GM13976 (cell line): ENCODE results near the gene ANKH.

ENCODE experiments used
- DNase-seq: peaks from one replicate; pipeline ENCODE4 v3.0.0; 2012; ENCODE audit warnings: low spot score
- in situ Hi-C: fragments of 300-500 bp; cut with MboI; formaldehyde crosslinking; loops from one replicate; pipeline ENCODE4 v1.12.0; 2022; ENCODE audit warnings: low sequenced_read_pairs, mixed read lengths, inconsistent platforms; ENCODE audit not compliant: unreplicated experiment
- TF ChIP-seq, protein P1 (sequence below): IDR thresholded peaks from 2 replicates; pipeline ENCODE4 v1.5.1; 2012; ENCODE audit warnings: borderline replicate concordance, mild to moderate bottlenecking; ENCODE audit not compliant: insufficient read depth; ENCODE audit errors: extremely low read depth, missing control alignments, control extremely low read depth

Gene ANKH

DNA sequence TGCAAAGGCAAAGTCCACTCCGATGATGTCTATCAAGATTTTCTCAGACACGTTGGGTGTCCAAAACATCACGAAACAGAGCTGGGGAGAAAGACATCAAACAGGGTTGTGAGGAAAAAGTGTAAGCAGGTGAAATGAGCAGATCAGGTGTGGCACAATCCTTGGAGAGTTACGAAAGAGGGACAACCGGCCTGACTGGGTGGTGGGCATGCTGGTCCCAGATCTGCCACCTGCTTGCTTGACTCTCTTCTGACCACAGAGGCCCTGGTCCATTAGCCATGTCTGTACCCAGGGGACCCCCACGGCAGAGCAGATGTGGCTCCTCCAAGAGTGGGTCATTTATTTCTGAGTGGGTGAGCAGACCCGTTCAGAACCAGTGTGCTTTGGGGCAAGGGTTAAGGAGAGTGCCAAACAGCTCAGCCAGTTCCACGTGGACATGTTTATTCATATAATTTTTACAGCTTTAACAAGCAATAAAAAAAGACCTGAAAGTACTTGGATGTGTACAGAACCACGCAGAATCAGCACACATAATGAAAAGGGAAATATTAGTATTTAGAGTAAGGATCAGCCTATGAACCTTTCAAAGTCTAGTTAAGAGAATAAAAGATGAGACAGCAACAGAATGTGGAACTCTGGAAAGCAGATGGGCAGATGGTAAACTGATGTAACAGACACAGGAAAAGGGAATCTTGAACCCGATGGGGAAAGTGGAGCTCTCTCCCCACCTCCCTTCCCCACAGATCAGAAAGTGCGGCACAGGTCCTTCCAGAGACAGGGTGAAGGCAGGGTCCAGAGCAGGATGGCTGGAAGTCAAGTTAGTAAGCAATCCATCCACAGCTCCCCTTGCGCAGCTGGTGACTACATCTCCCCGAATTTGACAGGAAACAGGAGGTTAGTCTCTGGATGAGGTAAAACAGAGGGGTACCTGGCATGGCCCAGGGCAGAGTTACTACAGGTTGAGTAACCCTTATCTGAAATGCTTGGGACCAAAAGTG lies 154.5 kb downstream of the ANKH start:
- TF ChIP-seq, protein P1, sequence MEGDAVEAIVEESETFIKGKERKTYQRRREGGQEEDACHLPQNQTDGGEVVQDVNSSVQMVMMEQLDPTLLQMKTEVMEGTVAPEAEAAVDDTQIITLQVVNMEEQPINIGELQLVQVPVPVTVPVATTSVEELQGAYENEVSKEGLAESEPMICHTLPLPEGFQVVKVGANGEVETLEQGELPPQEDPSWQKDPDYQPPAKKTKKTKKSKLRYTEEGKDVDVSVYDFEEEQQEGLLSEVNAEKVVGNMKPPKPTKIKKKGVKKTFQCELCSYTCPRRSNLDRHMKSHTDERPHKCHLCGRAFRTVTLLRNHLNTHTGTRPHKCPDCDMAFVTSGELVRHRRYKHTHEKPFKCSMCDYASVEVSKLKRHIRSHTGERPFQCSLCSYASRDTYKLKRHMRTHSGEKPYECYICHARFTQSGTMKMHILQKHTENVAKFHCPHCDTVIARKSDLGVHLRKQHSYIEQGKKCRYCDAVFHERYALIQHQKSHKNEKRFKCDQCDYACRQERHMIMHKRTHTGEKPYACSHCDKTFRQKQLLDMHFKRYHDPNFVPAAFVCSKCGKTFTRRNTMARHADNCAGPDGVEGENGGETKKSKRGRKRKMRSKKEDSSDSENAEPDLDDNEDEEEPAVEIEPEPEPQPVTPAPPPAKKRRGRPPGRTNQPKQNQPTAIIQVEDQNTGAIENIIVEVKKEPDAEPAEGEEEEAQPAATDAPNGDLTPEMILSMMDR = no peak
- DNase-seq = no peak
- in situ Hi-C loops = no loop called here

DNA sequence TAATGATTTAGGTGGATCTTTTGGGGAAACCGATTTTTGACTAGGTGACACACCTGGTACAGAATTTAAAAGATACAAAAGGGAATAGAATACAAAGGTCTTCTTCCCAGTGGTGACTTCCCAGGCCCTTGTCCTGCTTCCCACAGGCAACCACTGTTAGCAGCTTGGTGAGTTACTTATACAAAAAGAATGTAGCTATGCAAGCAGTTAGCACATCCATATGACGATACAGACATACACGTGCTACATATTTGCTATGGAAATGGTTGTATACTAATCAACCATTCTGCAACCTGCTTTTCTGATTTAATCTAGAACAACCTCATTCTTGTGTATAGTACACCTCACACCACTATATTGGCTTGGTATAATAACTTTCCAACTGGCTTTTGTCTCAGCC lies 156.1 kb downstream of the ANKH start:
- in situ Hi-C loops = no loop called here
- TF ChIP-seq, protein P1 = no peak
- no peak for DNase-seq

DNA sequence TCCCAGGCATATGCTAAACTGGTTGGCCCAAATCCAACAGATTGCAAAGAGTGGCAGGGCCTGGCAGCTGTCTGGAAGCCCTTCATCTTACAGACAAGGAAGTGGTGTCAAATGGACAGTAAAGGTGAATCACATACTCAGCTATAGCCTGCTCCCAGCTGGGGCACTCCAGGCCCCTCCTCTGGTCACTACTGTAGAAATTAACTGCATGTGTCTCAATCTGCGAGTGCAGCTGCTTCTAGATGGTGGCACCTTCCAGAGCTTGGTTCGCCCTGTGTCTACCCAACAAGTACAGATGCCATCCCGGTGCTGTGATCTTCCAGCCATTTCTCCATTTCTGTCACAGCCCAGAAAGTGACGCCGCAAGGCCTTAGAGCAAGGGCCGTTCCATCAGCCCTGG lies 156.9 kb downstream of the ANKH start:
- TF ChIP-seq, protein P1 = no peak
- in situ Hi-C loops = no loop called here
- no peak for DNase-seq

DNA sequence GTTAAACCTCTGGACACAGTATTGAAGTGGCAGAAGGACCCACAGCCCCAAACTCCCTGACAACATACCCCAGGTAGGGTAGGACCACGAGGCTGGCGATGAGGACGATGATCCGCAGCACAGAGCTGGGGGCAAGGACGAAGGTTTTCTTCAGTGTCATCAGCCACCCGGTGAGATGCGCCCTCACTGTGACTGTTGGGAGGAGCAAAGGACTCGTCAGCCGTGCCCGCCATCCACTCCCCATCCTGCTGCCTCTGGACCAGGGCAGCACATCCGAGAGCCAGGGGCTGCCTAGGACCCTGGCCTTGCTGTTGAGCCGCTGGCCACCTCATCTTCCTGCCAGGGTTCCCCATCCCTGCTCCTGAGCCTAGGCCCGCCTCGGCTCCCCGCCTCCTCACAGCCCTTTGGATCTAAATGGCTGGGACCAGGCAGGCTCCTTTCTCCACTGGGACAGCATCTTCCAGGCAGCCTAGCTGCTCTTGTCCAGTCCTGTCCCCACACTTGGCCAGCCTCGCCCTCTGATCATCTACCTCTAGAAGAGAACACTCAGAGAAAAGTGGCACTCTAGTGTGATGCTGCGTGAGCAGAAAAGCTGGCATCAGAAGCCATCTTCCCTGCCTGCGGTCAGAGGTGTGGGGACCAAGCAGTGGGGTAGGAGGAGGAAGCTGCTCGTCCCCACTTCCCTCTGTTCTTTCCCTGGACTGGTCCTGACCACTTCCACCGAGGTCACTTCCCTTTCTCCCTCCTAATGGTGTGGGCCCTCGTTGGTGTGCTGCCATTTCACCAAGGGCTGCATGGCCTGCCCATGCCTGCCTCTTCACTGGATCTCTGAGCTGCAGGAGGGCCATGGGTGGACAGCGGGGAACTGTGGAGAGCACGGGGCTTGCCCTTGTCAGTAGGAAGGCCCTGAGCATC lies 157.8 kb downstream of the ANKH start:
- TF ChIP-seq, protein P1 = no peak
- DNase-seq = no peak
- in situ Hi-C loops = no loop called here

DNA sequence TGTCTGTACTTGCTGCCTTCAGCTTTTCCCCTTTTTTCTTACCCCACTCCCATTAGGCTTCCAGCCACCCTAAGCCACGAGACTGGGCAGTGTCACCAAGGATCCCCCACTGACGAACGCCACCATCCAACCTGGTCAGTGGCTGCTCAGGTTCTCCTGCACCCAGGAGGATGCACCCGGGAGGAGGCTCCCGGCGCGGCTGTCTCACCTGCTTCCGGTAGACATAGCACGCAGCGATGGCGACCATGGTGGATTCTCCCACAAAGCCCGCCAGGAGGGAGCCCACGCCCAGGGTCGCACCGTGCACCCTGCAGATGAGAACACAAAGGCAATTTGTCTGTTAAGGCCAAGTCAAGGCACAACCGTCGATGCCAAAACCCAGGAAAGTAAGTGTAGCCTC lies 158.9 kb downstream of the ANKH start:
- in situ Hi-C loops = no loop called here
- TF ChIP-seq, protein P1 = no peak
- DNase-seq = no peak

DNA sequence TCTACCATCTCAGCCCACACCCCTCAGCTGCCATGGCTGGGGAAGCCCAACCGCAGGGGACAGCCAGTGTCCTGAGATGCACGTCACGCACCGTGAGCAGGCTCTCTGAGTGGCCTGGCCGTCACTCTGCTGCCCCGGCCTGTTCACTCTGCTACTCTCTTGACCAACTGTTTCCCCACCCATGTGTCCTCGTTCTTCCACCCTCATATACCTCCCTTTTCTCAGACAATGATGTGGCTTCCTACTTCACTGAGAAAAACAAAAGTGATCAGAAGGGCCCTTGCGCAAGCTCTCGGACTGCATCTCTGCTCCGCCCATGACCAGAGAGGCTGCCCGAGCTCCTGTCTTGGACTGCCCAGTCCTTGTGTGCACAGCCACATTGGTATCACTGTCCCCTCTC lies 159.4 kb downstream of the ANKH start:
- TF ChIP-seq, protein P1 = no peak
- in situ Hi-C loops = no loop called here
- no peak for DNase-seq
